GM18519 (cell line): ENCODE data around the gene LGR5.

Source experiments
- ATAC-seq: cut with Tn5 transposase; IDR thresholded peaks from one replicate; pipeline ENCODE4 v1.9.1; 2021; ENCODE audit warnings: mild to moderate bottlenecking, moderate library complexity; ENCODE audit not compliant: unreplicated experiment, low FRiP score

LGR5 gene

DNA sequence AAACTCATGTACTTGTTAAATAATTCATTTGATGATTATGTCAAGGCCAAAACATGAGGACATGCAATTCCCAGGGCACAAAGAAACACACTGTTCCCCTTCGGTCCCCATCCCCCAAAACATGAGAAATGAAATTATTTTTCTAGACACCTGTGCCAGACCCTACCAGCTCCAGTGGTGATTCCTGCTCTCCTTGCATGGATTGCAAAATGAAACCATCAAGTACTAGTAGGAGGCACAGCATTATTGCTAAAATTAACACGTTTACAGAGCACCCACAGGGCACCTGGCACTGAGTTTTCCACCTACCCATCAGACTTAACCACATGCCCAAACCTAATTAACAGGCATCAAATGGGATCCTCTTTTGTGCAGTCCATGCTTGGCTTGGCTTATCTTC lies 147.4 kb downstream of the LGR5 start:
- no peak for ATAC-seq

DNA sequence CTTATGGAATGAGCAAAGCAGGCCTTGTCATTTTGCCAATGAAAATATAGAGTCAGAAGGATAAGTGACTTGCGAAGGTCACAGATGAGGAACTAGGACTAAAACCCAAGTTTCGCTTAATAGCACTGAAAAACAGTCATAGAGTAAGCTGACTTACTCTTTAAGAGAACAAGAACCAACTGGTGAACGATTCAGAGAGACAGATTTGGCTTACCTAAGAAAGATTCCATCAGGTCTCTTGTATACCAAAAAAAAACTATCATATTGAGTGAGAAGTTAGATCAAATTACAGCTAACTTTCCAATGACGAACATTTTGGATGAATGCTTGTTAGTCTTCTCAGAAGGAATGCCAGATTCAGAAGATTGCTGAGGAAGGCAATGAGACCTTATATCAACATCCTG lies 149.9 kb downstream of the LGR5 start:
- no peak for ATAC-seq

DNA sequence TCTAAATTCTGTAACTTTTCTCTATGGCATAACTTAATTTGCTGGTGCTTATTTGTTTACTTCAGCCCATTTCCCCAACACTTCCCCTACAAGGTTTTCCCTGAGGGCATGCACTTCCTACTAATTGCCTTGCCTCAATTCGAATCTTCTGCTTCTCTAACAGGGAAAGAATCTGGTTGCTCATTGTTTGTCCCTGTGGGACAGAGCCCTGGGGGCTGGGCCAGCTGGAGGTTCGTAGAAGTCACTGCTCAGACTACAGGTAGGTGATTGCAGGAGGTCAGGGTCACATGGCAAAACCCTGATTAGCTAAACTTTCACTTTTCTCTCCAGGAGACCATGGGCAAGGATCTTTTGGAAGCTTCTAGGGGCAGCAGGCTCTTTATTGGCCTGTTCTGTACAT lies 152.0 kb downstream of the LGR5 start:
- no peak for ATAC-seq

DNA sequence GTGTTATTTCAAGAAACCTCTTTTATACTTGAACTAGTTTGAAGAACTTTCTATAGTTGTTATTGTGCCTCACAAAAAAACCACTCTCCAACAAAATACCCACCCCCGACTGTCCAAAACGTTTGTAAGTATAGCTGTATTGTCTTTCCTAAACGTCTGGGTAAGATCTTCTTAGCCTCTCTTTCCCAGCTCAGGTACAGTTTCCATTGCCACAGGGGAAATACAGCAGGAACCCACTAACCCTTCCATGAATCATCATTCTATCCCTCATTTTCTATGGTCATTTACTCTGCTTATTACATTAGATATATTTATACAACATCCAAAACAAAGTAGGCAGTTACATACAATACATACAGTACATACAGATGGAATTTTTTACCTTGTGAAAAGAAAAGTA lies 153.2 kb downstream of the LGR5 start:
- ATAC-seq, result no peak

DNA sequence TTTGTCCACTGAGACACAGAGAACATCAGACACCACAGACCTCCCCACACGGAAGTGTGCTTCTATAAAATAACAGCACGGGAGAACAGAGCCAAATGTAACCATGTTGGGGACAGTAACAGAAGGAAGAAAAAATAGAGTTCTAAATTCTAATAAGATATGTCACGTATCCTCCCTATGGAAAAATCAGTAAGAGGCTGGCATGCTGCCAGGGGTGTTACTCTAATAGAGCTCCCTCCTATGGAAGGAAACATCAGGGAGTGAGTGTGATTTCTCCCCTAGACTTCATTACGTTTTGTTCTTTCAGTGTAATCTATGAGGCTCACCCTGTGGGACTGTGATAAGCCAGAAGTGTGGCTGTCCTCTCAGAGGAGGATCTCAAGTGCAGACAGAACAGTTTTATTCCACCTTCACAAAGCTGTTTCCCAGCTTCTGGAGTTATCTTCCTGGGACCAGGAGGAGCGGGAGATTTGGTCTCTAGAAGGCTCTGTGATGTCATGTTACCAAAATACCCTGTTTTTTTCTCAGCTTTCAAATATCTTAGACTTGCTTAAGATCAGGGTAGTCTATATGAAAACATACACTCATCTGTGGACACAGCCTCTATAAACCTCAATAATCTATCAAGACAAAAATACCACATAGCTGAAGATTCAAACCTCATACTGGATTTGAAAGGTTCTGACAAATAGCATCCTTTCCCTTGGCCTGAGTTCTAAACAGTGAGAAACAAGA lies 154.8 kb downstream of the LGR5 start:
- ATAC-seq, result no peak

DNA sequence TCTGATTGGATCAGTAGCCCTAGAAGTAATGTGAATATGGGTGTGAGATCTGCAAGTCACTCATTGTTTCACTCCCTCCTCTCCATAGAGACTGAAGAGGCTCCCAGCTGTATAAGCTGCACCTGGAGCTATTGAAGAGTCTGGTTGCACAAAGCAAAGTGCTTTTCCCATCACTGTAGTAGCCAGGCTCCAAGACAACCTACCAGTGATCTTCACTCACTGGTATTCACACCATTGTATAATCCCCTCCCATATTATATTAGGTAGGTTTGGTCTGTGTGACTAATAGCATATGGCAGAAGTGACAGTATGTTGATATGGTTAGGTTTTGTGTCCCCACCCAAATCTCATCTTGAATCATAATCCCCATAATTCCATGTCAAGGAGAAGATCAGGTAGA lies 159.6 kb downstream of the LGR5 start:
- ATAC-seq, result no peak

DNA sequence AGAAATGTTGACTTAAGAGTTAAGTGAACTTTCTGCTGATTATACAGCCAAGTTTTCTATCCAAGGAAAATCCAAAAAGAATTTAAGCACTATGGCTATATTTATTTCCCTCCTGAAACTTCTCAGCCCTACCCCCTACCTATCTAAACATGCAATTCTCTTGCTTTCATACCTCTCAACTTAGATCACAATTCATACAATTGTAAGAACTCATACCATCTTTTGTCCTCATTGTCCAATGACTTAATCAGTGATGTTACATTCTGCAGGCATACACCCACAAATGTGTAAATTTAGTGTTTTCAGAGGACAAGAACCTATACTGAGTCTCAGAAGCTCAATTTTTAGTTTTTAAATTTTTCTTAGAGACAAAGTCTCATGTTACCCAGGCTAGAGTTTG lies 161.9 kb downstream of the LGR5 start:
- ATAC-seq, result no peak

DNA sequence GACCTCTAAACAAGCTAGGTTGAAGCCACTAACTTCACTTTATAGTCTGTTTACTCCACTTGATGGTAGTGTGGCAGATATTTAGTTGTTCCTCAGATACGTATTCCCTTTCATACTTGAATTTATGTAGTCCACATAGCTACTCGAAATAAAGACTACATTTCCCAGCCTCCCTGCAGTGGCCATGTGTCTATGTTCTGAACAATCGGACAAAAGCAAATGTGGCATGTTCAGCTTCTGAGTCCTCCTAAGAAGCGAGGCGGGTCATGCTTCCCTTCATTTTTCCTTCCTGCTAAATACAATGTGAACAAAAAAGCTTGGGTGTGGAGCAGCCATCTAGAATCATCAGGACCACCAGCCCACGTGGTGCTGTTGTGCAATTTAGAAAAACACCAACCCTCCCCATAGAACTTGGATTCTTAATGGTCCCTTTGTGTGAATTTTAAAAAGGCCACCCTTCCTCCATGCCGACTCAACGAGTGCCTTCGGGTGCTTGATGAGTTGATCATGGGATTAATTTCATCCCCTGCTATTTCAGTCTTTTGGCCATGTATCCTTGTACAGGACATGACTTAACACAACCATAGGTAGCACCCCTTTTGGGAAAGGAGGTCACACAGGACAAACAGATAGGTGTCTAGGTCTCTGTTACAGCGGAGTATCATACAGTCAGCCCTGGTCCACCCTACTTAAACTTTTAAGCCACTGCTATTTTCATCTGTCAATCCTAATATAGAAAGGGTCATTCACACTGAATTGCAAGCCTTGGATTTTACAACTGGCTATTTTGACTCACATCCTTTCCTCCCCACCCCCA lies 163.4 kb downstream of the LGR5 start:
- no peak for ATAC-seq

DNA sequence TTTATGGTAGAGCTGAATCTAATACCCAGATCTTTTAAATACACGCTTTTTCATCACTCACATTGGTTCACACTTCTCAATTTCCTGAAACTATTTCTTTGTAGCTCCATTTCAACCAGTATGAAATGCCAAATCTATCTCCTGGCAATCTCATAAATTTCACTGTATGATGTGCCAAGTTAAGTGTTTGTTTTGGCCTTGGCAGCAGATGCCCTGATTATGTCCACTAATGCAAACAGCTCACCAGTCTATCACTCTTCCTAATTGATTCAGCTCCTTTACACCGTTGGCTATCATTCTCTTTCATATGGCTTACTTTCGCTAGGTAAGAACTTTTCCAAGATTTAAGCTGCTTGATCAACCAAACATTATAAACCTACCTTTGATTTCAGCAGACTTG lies 165.4 kb downstream of the LGR5 start:
- no peak for ATAC-seq

DNA sequence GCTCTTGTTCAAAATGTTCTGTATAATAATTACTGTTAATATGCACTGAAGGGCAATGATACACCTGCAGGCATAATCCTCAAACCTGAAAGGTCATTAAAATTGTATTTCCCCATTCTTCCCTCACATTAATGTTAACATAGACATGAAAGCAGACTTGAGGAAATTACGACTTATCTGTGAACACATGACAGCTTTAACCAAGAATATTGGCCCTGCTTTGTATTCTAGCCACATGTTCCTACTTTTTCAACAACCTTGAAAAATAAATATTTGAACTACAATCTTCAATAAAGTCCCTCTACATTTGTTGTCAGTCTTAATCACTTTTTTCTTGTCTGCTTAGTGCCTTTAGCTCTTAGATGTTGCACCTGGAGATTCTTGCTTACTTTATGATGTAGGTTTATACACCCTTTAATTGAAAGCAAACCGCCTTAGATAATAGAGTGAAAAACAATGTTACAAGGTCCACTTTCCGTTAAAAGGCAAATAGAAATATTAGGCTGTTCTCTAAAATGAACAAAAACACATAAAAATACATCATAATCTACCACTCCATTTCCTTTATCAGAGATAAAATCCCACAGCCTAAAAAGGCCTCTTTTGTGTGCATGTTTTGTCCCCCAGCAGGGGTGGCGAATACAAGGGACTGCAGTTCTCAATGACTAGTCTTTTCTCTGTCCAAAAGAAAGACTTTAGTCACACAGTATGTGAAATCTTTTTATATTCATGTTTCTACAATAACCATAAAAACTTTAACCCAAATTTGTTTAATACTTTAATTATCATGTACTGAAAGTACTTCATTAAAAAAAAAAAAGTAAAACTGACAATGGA lies 168.1 kb downstream of the LGR5 start:
- no peak for ATAC-seq

DNA sequence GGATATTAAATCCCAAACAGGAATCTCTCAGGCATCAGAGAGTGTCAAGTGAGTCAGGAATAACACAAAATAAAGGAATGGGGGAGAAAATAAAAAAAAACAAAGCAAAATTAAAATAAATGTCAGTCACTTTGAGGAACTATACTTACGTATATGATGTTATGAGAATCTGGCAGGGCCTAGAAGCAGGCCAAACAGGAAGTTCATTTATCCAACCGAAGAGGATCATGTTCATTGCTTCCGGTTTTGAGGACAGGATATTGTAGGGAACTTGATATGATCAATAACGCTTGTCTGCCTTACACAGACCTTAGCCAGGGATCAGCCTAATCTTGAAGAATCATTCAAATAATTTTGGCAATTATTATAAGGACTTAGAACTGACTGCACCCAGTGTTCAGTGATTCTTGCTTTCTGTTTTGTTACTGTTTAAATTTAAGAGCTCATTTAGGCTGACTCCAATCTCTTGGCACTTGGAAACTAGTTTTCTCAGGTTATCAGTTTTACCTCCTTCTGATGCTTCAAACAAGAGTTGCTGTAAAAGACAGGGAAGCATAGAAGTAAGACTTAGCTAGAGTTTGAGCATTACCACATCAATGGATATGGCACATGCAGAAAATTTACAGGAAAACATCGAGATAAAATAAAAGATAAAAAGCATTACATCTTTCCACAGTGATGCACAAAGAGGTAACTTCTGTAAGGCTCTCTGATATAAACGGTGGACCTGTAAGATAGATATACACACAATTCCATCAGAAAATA lies 170.6 kb downstream of the LGR5 start:
- no peak for ATAC-seq

DNA sequence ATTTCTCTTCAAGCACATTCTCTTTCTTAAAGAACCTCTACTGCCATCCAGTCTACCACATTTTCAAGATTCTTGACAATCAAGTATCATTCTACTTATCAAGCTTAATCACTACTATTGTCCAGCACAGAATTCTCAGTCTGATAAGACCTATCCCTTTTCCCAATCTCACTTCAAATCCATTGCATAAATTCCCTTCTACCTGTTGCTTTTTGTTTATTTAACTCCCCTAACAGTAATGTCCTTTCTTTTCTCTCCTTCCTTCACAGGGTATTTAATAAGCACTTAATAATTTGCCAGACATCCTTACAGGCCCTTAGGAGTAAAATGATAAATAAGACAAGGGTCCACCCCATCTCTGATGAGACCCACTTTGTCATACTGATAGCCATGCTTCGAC lies 182.3 kb downstream of the LGR5 start:
- no peak for ATAC-seq

DNA sequence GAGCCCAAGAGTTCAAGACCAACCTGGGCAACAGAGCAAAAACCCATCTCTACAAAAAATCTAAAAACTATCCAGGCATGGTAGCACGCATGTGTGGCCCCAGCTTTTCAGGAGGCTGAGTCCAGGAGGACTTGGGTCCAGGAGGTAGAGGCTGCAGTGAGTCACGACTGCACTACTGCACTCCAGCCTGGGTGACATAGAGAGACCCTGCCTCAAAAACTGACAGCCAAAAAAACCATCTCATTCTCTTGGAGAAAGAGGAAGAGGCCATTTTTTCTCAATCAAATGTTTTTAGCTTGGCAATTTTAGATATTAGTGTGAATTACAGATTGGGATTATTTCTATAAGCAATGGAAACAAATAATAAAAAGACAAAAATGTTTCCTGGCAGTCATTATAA lies 185.9 kb downstream of the LGR5 start:
- ATAC-seq, result no peak

DNA sequence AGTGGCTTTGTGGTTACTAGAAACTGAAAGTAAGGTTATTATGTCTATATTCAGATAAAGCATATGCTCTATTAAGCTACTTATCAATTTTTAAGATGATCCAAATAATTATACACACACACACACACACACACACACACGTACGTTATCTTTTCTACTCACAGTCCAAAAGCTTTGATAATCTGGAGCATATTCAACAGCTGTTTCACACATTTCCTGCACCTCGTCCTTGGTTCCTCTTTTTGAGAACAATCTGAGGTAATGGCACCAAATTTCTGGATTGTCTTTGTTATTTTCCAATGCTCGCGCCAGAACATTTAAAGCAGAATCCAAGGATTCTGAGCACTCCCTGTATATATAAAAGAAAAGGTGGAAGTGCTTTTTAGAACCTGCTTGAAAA lies 186.5 kb downstream of the LGR5 start:
- ATAC-seq, result no peak

DNA sequence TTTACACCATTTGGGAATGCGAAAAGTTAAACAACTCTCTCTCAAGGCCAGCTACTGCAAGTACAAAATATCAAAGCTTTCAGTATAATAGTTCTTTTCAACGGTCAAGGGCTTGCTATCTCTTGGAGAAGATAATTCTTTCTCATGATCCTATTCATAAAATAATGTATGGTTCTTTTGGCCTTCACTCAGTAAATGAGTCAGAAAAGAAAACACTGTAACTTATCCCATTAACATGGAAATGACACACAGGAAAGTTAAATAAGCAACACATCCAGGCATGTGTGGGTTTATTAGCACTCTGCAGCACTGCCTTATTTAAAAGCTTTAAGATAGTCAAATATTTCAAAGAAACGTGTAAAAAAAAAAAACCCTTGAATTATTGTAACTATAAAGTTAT lies 187.2 kb downstream of the LGR5 start:
- no peak for ATAC-seq

DNA sequence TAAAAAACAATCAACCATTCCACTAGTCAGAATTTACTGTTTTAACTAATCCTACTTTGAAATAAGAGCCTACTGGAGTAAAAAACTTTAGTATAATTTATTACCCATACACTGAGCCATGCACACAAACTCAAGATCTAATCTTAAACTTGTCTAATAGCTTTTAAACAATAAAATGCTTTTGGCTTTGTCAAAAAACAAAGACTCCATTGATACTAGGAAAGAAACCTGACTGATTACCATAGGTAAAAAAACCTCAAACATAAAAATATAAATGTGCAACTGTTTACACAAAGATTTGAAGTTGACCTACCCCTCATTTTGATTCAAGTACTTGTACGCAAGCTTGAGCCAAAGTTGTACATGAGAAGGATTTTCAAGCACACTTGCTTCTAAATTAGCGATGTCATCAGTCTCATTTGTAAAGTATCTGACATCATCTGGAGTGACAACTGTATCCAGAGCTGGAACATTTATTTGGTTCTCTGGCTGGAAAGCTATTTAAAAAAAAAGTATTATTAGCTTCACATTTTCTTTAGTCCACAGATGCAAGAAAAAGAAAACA lies 187.9 kb downstream of the LGR5 start:
- no peak for ATAC-seq
